ENCODE data around the gene OR6N1. TPM values are rescaled to one million over a fixed set of nuclear protein-coding genes. Genes with fewer than 3 reads are reported as not detected.

OR6N1 gene
- total RNA-seq, 1 experiment from 2014 or later, result not detected

DNA sequence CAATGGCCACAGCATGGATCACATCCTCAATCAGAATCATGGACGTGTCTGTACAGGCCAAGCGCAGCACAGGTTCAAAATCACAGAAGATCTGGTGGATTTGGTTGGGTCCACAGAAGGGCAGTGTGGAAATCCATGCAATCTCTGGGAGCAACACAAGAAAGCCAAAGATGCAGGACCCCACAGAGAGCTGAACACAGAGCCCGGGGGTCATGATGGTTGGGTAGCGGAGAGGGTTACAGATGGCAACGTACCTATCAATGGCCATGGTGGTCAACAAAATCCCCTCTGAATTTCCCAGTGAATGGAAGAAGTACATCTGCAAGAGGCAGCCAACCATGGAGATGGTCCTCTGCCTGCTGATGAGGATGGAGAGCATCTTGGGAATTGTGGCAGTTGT is 47.6 kb downstream of the OR6N1 start:
- no TSS peak for BruUV-seq (replicated peaks)
- Histone ChIP-seq H3K36me3 (ENCODE audit: insufficient read depth, low read length, poor library complexity, severe bottlenecking) (no peaks in the 10 kb centered on the region), H3K4me3 (ENCODE audit: low read depth, low read length, poor library complexity, severe bottlenecking) (no peak overlapping the region), H3K4me1 (ENCODE audit: insufficient read depth, low read length, poor library complexity, severe bottlenecking) (no peaks in the 10 kb centered on the region), H3K27me3 (replicated peaks; ENCODE audit: insufficient read depth, low read depth, low read length, poor library complexity) (peaks cover 52% of the 10 kb centered on the region), H3K27ac (ENCODE audit: low read depth, low read length, poor library complexity, severe bottlenecking) (no peak overlapping the region), H3K9me3 (ENCODE audit: low read depth, low read length, poor library complexity, severe bottlenecking) (no peaks in the 10 kb centered on the region)
- intact Hi-C loops (cut with micrococcal nuclease; ENCODE audit: unreplicated experiment), result no loop called here
- DNase-seq (ENCODE audit: low spot score), result no peak
- ChIA-PET POLR2A (ENCODE audit: low non-redundant PET) (no interaction called here), CTCF (no interaction called here)
- TF ChIP-seq, protein P1, sequence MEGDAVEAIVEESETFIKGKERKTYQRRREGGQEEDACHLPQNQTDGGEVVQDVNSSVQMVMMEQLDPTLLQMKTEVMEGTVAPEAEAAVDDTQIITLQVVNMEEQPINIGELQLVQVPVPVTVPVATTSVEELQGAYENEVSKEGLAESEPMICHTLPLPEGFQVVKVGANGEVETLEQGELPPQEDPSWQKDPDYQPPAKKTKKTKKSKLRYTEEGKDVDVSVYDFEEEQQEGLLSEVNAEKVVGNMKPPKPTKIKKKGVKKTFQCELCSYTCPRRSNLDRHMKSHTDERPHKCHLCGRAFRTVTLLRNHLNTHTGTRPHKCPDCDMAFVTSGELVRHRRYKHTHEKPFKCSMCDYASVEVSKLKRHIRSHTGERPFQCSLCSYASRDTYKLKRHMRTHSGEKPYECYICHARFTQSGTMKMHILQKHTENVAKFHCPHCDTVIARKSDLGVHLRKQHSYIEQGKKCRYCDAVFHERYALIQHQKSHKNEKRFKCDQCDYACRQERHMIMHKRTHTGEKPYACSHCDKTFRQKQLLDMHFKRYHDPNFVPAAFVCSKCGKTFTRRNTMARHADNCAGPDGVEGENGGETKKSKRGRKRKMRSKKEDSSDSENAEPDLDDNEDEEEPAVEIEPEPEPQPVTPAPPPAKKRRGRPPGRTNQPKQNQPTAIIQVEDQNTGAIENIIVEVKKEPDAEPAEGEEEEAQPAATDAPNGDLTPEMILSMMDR (conservative IDR thresholded peaks at IDR 0.05; ENCODE audit: low read depth, low read length), result no peak
- TF ChIP-seq EZH2 (IDR thresholded peaks at IDR 0.05; ENCODE audit: borderline replicate concordance, low read depth, low read length, poor library complexity, severe bottlenecking), result no peak

DNA sequence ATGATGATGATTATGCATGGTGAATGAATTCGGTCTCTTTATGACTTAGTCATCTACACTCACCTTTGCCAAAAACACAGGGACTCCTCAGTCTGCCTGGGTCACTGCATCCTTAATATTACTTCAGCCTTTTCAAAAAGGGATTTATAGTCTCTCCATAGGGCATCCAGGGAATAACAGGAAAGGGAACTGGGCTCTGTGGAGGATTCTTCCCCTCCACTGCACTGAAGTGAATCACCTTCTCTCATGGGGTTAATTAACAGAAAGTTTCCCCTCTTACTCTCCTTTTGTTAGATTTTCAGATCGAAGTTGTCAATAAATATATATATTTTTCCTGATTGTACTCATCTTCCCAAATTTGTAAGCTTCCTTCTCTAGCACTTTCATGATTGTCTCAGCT is 51.4 kb downstream of the OR6N1 start, which contains the start of gene OR6K3:
OR6K3 (minus strand) TSS at position 101 of the 400 bp plus-strand sequence. CDS start 2,605 bp downstream, outside the sequence.
- POLR2A ChIA-PET (ENCODE audit: low non-redundant PET), result no interaction called here
- CTCF ChIA-PET, result no interaction called here
- no peaks in the 10 kb centered on the region for H3K4me1 ChIP-seq (ENCODE audit: insufficient read depth, low read length, poor library complexity, severe bottlenecking)
- H3K9me3 ChIP-seq (ENCODE audit: low read depth, low read length, poor library complexity, severe bottlenecking), result no peaks in the 10 kb centered on the region
- no peaks in the 10 kb centered on the region for H3K36me3 ChIP-seq (ENCODE audit: insufficient read depth, low read length, poor library complexity, severe bottlenecking)
- intact Hi-C loops (cut with micrococcal nuclease; ENCODE audit: unreplicated experiment), result no loop called here
- no peak for DNase-seq (ENCODE audit: low spot score)
- peaks cover 24% of the 10 kb centered on the region for H3K27me3 ChIP-seq (replicated peaks; ENCODE audit: insufficient read depth, low read depth, low read length, poor library complexity)
- H3K4me3 ChIP-seq (ENCODE audit: low read depth, low read length, poor library complexity, severe bottlenecking), result no peak within 1 kb of the TSS
- no peak for TF ChIP-seq EZH2 (IDR thresholded peaks at IDR 0.05; ENCODE audit: borderline replicate concordance, low read depth, low read length, poor library complexity, severe bottlenecking)
- TF ChIP-seq, protein P1 (conservative IDR thresholded peaks at IDR 0.05; ENCODE audit: low read depth, low read length), result no peak
- H3K27ac ChIP-seq (ENCODE audit: low read depth, low read length, poor library complexity, severe bottlenecking), result no peak within 1 kb of the TSS
- no TSS peak for BruUV-seq (replicated peaks)

DNA sequence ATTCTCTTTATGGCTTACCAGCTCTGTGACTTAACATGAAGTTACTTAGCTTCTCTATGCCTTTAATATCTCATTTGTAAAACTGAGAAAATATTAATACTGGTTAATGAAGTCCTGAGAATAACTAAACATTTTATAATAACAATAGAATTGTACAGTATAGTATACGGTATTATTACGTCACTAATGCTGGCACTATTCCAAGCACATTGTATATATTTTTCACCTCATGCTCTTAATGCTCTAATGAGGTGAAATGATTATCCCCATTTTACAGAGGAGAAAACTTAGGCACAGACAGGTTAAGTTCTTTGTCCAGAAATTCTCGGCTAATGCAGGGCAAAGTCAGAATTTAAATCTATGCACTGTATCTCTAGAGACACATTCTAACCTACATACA is 52.3 kb downstream of the OR6N1 start:
- POLR2A ChIA-PET (ENCODE audit: low non-redundant PET), result no interaction called here
- H3K36me3 ChIP-seq (ENCODE audit: insufficient read depth, low read length, poor library complexity, severe bottlenecking), result no peaks in the 10 kb centered on the region
- BruUV-seq (replicated peaks), result no TSS peak
- no peak overlapping the region for H3K27ac ChIP-seq (ENCODE audit: low read depth, low read length, poor library complexity, severe bottlenecking)
- H3K4me3 ChIP-seq (ENCODE audit: low read depth, low read length, poor library complexity, severe bottlenecking), result no peak overlapping the region
- no peaks in the 10 kb centered on the region for H3K4me1 ChIP-seq (ENCODE audit: insufficient read depth, low read length, poor library complexity, severe bottlenecking)
- H3K9me3 ChIP-seq (ENCODE audit: low read depth, low read length, poor library complexity, severe bottlenecking), result no peaks in the 10 kb centered on the region
- no peak for DNase-seq (ENCODE audit: low spot score)
- intact Hi-C loops (cut with micrococcal nuclease; ENCODE audit: unreplicated experiment), result no loop called here
- CTCF ChIA-PET, result no interaction called here
- TF ChIP-seq, protein P1 (conservative IDR thresholded peaks at IDR 0.05; ENCODE audit: low read depth, low read length), result no peak
- TF ChIP-seq EZH2 (IDR thresholded peaks at IDR 0.05; ENCODE audit: borderline replicate concordance, low read depth, low read length, poor library complexity, severe bottlenecking), result no peak
- peaks cover 31% of the 10 kb centered on the region for H3K27me3 ChIP-seq (replicated peaks; ENCODE audit: insufficient read depth, low read depth, low read length, poor library complexity)
